ENCODE measurements around the gene PRICKLE2.

- TF ChIP-seq CTCF (IDR thresholded peaks at IDR 0.05) (no peak), POLR2AphosphoS5 (IDR thresholded peaks at IDR 0.05) (no peak), EP300 (IDR thresholded peaks at IDR 0.05) (no peak)
Observed at GRCh38 chr3:64253689-64254088, 28.4 kb upstream of the PRICKLE2 start.

Data from gastroesophageal sphincter (tissue), 3 donors.